HG03378 (cell line): ENCODE measurements around the gene SLC22A3.

Source experiments
- ATAC-seq: cut with Tn5 transposase; IDR thresholded peaks from one replicate; pipeline ENCODE4 v1.9.1; 2021; ENCODE audit warnings: mild to moderate bottlenecking, moderate library complexity; ENCODE audit not compliant: unreplicated experiment

Gene SLC22A3

DNA sequence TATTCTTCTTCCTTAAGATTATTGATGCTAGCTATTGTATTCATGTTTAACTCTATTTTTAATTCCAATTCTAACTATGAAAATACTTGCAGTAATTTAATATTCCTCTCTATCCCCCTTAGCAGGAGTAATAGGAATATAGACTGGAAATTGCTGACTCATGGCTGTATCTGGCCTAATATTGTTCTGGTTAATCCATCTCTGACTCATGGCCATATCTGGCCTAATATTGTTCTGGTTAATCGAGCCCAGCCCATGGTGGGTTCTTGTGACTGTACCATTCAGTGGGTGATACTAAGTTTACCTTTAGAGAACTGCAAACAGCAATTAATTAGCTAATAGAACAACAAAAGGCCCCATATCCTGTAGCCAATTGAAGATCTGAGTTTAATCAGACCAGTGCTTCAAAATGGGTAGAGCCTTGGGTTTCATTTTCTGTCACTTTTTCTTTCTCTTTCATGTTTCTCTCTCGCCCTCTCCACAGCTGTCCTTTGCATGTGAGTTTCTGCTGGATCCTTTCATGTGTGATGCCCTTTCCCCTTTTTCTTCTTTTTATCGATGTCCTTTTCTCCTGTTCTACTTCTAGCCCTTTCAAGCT lies 50.6 kb downstream of the SLC22A3 start:
- peak; percentile 96 for ATAC-seq

GRCh38 chr6:160400446-160400845 lies 52.3 kb downstream of the SLC22A3 start:
- no peak for ATAC-seq

DNA sequence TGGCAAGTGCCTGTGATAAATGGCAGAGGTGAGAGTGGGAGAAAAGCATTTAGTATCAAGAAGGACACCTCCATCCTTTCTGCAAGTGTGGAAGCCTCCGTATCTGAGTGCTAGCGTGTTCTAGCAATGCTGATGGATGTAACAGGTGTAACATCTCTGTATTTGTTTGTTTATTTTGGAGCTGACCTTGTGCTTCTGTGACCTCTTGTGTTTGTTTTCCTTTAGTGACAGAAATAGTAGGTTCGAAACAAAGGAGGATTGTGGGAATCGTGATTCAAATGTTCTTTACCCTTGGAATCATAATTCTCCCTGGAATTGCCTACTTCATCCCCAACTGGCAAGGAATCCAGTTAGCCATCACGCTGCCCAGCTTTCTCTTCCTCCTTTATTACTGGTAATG lies 60.4 kb downstream of the SLC22A3 start:
- no peak for ATAC-seq

GRCh38 chr6:160412993-160413392 lies 64.8 kb downstream of the SLC22A3 start:
- ATAC-seq = no peak

GRCh38 chr6:160417146-160417545 lies 69.0 kb downstream of the SLC22A3 start:
- ATAC-seq = no peak

- no peak for ATAC-seq
These were observed 69.4 kb downstream of the SLC22A3 start for GRCh38 chr6:160417550-160417949.

- ATAC-seq = no peak
These were observed 70.2 kb downstream of the SLC22A3 start for GRCh38 chr6:160418370-160418769.

DNA sequence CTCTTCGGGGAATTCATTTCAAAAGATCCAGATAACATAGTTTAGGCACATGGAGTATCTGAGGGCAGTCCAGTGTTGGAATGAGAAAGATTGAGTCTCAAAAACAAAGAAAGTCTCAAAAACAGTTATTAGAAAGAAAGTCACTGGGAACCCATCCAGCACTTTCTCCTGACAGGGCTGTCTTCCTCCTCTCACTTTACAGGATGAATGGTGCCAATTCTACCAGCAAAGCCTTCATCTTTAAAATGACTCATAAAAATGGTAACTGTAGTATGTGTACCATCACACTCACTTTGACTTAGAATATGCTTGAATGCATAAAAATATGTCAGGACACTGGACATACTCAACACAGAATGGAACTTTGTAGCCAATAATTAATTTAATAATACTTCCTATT lies 71.3 kb downstream of the SLC22A3 start:
- ATAC-seq = no peak

DNA sequence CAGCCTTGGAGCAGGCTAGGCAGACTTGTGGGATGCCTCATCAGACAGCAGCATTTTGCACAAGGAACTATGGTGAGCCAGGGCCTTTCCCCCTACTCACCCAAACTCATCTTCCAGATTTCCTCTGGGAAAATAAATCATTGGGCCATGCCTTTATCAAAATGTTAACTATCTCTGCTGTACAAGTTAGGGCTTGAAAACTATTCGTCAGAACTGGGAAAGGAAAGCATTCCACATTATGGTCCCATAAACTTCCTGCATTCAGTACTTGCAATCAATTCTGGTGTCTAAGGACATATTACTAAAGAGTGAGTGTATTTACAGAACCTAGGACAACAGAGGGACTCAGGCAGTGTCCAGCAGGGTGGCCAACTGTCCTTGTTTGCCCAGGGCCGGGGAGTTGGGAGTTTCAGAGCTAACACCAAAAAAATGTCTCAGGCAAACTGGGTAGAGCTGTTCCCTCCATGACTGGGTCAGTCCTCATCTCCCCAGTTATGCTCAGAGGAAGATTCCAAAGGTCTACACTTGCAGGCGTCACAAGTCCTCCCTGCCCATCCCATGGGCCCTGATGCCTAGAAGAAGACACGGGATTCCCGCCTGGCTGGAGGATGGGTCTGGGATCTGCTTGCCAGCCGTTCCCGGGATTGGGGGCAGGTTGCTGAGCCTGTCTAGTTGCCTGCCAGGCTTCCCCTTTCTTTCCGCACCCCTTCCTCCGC lies 72.2 kb downstream of the SLC22A3 start:
- ATAC-seq = no peak

DNA sequence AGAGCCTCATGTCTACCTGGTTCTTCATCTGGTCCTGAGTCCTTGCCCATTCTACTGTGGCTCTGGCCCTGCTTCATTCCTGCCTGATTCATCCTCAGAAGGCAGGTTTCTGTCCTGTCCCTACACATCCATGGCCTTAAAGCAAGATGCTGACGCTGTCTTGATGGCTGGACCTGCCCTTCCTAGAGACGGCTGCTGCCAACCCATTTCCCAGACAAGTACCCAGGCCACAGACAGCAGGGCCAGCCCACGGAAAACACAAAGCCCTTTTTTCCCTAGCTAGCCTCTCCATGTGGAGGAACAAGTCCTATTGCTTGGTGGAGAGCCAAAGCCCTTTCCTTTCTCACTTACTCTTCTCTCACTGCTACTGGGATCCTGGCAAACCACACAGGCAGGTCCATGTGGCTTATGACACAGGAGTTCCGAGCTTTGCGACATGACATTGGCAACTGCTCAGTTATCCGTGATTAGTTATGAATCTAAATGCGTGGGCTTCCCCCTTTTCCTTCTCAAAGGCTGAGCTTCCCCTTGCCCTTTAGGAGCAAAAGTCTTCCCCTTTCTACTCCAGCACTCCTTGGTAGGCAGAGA lies 72.9 kb downstream of the SLC22A3 start:
- no peak for ATAC-seq

GRCh38 chr6:160421854-160422253 lies 73.7 kb downstream of the SLC22A3 start:
- ATAC-seq = no peak

- no peak for ATAC-seq
These were observed 76.1 kb downstream of the SLC22A3 start for GRCh38 chr6:160424256-160424655.

DNA sequence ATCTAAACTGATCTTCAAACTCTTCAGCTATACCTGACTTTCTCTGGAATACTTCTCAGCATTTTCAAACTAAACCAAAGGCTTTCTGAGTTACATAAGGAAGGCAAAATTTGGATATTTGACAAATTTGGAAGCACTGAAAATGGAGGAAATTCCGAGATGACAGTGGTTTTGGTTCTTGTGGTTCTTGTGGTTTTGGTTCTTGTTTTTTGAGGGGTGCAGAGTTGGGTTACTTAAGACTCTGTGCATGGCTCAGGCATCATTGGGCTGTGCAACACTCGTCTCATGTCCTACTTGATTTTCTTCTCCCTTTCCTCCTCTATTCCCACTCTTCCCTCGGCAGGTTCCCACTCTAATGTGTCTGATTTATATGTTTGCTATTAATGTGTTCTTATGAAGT lies 78.0 kb downstream of the SLC22A3 start:
- no peak for ATAC-seq

DNA sequence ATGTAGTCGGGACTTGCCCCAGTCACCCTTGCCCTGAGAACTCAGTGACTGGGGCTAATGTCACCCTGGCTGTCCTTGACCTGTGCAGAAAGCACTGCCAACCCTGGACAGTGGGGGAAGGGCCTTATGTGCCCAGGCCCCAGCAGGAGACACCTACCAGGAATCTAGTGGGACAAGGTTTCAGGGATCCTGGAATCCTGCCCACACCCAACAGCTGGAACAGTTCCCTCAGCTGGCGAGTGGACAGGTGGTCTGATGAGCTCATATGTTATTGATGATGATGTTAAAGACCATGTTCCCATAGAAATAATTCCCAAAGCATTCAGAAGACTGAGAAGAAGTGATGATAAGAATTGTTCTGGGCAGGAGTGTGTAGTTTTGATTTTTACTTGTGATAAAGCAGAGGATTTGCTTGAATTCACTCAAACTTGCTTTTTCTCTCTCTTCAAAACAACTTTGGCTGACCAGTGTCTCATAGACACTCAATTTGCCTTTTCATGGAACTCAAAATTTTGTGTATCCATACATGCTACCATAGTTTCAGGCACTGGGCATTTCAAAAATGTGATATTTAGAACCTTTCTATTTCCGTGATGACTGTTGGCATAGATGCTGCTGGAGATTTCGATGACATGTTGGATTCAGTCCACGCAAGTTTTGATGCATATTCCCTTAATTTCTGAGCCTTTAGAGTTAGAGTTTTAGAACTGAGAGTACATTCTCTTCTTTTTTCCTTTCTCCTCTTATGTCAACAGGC lies 79.3 kb downstream of the SLC22A3 start:
- no peak for ATAC-seq

DNA sequence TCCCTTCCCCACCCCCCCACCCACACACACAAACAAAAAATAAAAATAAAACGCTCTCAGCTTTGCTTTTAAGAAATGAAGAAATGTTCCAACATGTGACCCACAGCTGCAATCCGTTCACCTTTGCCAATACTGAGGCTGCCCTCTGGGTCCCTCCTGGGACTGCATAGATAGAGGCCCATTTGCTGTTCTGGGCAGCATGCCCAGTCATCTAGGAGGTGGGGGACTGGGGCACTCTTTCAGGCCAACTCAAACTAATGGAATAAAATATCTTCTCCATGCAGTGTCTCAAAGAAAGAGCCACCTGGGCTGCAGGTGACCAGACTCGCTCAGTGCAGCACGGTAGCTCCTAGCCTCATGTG lies 79.9 kb downstream of the SLC22A3 start:
- no peak for ATAC-seq

DNA sequence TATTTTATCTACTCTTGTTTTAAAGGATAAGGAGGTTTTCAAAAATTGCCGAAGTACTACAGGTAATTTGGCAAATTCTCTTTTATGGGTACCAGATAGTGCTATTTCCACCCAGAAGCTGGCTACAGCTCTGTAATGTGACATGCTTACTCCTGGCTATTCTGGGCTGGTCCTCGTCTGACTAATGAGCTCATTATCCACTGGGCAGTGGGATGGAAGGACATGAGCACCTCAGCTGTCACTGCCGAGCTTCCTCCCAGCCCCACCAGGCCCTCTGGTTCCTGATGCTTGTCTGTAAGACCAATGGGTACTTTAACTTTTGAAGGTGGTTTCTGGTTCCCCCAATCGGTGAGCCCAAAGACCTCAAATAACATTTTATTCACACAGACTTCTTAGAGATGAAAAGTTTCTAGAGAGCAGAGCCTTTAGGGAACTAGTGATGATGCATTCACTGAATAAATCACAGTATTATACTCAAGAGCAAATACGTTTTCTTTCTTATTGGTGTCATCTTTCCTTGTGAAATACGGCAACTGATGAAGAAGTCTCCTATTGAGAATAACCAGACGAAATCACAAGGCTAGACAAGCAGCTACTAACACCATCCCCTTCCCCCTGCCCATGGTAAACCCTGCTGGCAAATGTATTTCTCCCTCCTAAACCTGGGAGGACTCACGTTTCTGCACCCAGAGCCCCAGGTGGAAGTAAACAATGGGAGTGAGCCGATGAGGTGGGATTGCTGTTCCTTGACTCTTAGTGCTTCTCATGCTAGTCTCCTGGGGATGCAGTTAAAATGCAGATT lies 80.8 kb downstream of the SLC22A3 start:
- no peak for ATAC-seq

DNA sequence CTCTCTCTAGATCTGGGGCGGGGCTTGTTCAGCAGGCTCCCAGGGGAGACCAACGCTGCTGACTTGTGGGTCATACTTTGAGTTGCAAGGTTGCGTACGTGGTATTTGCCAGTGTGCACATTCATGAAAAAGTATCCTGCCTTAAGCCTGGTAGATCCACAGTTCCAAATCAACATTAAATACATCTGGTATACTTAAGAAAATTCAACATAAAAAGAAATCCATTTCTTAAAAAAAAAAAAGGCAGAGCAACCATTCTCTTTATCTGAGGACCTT lies 81.4 kb downstream of the SLC22A3 start:
- ATAC-seq = no peak

DNA sequence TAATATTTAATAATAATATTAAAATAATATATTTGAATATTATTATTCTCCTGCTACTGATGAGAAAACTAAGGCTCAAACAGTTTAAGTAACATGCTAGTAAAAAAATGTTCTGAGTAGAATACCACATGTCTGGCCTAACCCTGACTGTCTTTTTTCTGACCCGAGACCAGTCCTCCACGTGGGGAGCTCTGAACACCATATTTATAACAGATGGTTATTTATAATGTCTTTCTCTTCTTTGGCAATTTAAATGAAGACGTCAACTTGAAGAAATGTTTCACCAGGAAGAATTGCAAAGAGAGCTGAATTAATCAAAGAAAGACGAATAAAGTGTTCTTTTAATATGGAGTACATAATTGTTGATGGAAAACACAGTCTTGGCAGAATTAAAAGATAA lies 82.0 kb downstream of the SLC22A3 start:
- ATAC-seq = no peak

GRCh38 chr6:160430751-160431150 lies 82.6 kb downstream of the SLC22A3 start:
- ATAC-seq = no peak

- ATAC-seq = no peak
These were observed 83.0 kb downstream of the SLC22A3 start for GRCh38 chr6:160431226-160431625.

DNA sequence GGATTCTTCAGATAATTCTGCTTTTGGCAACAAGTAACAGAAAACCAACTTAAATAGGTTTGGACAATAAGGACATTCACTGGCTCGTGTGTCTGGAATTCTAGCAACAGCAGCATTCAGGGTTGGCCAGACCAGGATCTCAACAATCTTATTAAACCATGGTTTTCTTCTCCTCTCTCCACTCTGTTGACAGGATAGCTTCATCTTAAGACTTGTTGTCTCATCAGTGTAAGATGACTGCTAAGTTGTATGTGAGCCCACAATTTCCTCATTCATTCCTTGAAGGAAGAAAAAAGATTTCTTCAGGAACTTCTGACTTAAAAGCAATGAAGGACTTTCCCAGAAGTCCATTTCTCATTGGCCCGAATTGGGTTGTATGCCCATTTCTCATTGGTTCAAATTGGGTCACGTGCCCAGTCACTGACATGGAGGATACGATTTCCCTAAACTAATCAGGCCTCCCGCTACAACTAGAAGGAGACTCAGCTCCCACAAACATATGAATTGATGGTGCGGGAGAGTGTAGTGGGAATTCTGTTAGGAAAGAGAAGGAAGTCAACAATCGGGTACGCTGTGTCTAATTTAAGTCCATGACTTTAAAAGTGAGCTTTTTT lies 83.7 kb downstream of the SLC22A3 start:
- no peak for ATAC-seq
